ENCODE measurements around the gene ESD.

DNA sequence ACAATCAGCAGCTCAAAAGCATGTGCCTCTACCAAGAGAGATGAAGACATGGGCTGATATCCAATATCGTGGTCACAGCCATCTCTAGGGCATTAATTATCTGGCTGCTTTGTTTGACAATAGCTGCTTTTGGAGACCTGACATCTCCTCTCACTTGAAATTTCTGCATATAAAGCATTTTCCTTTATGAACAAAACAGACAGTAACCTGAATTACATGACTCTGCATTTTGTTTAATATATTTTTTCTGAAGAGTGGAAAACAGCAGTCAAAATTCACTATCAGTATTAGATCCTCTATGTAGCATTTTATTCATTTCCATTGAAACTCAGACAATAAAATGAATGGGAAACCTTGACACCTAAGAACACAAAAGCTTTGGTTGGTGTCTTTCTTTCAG, 42.4 kb upstream of the ESD start:
- no peak for TF ChIP-seq GATA2 (IDR thresholded peaks at IDR 0.05; ENCODE audit: low read depth, low read length)
- no peak for TF ChIP-seq GATA3 (IDR thresholded peaks at IDR 0.05; ENCODE audit: low read depth, low read length)
